ENCODE results near the gene PPARD. TPM values are rescaled to one million over a fixed set of nuclear protein-coding genes. Genes with fewer than 3 reads are reported as not detected.
A peak's percentile ranks its signal among the peaks of the same experiment; 100 is the strongest.
"Not testable (repeated sequence)": the region's sequence is repeated elsewhere in the genome, so short reads cannot be mapped to it uniquely, and the experiment has no call there.

The PPARD gene
- total RNA-seq, 1 donor from 2014 or later, result 21.9 TPM

GRCh38 chr6:35385457-35386202 is 43.3 kb downstream of the PPARD start:
- Mint-ChIP-seq H3K4me3 (peak overlapping the region; percentile 1), H3K36me3 (peaks cover 14% of the 10 kb centered on the region), H3K9me3 (no peaks in the 10 kb centered on the region), H3K27ac (peak overlapping the region; percentile 4), H3K4me1 (ENCODE audit: unreplicated experiment) (peaks cover 18% of the 10 kb centered on the region), H3K27me3 (no peaks in the 10 kb centered on the region)
- no peak for TF ChIP-seq CTCF (conservative IDR thresholded peaks at IDR 0.05)
- DNase-seq (ENCODE audit: extremely low spot score, unreplicated experiment), result no peak

GRCh38 chr6:35386989-35387388 is 44.6 kb downstream of the PPARD start:
- H3K36me3 Mint-ChIP-seq, result peaks cover 8% of the 10 kb centered on the region
- H3K9me3 Mint-ChIP-seq, result no peaks in the 10 kb centered on the region
- peaks cover 16% of the 10 kb centered on the region for H3K4me1 Mint-ChIP-seq (ENCODE audit: unreplicated experiment)
- TF ChIP-seq CTCF (conservative IDR thresholded peaks at IDR 0.05), result no peak
- H3K27ac Mint-ChIP-seq, result no peak overlapping the region
- no peaks in the 10 kb centered on the region for H3K27me3 Mint-ChIP-seq
- no peak for DNase-seq (ENCODE audit: extremely low spot score, unreplicated experiment)
- H3K4me3 Mint-ChIP-seq, result no peak overlapping the region

GRCh38 chr6:35388030-35388429 is 45.7 kb downstream of the PPARD start:
- DNase-seq (ENCODE audit: extremely low spot score, unreplicated experiment), result no peak
- H3K36me3 Mint-ChIP-seq, result peaks cover 5% of the 10 kb centered on the region
- H3K27me3 Mint-ChIP-seq, result no peaks in the 10 kb centered on the region
- no peaks in the 10 kb centered on the region for H3K9me3 Mint-ChIP-seq
- TF ChIP-seq CTCF (conservative IDR thresholded peaks at IDR 0.05), result no peak
- no peak overlapping the region for H3K4me3 Mint-ChIP-seq
- H3K4me1 Mint-ChIP-seq (ENCODE audit: unreplicated experiment), result peaks cover 20% of the 10 kb centered on the region
- H3K27ac Mint-ChIP-seq, result peak overlapping the region; percentile 11

- TF ChIP-seq CTCF (conservative IDR thresholded peaks at IDR 0.05), result no peak
- peaks cover 22% of the 10 kb centered on the region for H3K4me1 Mint-ChIP-seq (ENCODE audit: unreplicated experiment)
- peaks cover 4% of the 10 kb centered on the region for H3K36me3 Mint-ChIP-seq
- no peak for DNase-seq (ENCODE audit: extremely low spot score, unreplicated experiment)
- no peak overlapping the region for H3K27ac Mint-ChIP-seq
- H3K27me3 Mint-ChIP-seq, result no peaks in the 10 kb centered on the region
- H3K9me3 Mint-ChIP-seq, result no peaks in the 10 kb centered on the region
- no peak overlapping the region for H3K4me3 Mint-ChIP-seq
Observed at GRCh38 chr6:35388772-35389352, 46.5 kb downstream of the PPARD start.

GRCh38 chr6:35389386-35389785 is 47.0 kb downstream of the PPARD start:
- not testable (repeated sequence) for H3K27me3 Mint-ChIP-seq; H3K9me3 Mint-ChIP-seq; DNase-seq (ENCODE audit: extremely low spot score, unreplicated experiment); H3K27ac Mint-ChIP-seq; H3K4me3 Mint-ChIP-seq; H3K36me3 Mint-ChIP-seq
- H3K4me1 Mint-ChIP-seq (ENCODE audit: unreplicated experiment), result peaks cover 26% of the 10 kb centered on the region

GRCh38 chr6:35391240-35391968 is 49.0 kb downstream of the PPARD start:
- no peak for TF ChIP-seq CTCF (conservative IDR thresholded peaks at IDR 0.05)
- no peak overlapping the region for H3K4me3 Mint-ChIP-seq
- DNase-seq (ENCODE audit: extremely low spot score, unreplicated experiment), result no peak
- no peaks in the 10 kb centered on the region for H3K27me3 Mint-ChIP-seq
- H3K27ac Mint-ChIP-seq, result peak overlapping the region; percentile 86
- H3K4me1 Mint-ChIP-seq (ENCODE audit: unreplicated experiment), result peaks cover 27% of the 10 kb centered on the region
- H3K9me3 Mint-ChIP-seq, result no peaks in the 10 kb centered on the region
- peaks cover 6% of the 10 kb centered on the region for H3K36me3 Mint-ChIP-seq
